NCI-H2171 (cell line): Measurements from ENCODE around the gene NFIC.
"Not testable (repeated sequence)": the region's sequence is repeated elsewhere in the genome, so short reads cannot be mapped to it uniquely, and the experiment has no call there.

Experiments used
- DNase-seq: peaks from one replicate; lab custom pipeline; 2025; lab: John Stamatoyannopoulos, UW

The NFIC gene

GRCh38 chr19:3336680-3337523, 29.5 kb upstream of the NFIC start:
- peak; percentile 86 for DNase-seq

- DNase-seq, result no peak
Measured at GRCh38 chr19:3338541-3339181, 27.7 kb upstream of the NFIC start.

- DNase-seq, result no peak
Measured at GRCh38 chr19:3340340-3340739, 26.0 kb upstream of the NFIC start.

GRCh38 chr19:3342246-3342645, 24.1 kb upstream of the NFIC start:
- DNase-seq, result no peak

- not testable (repeated sequence) for DNase-seq
Measured at GRCh38 chr19:3342962-3343361, 23.4 kb upstream of the NFIC start.

GRCh38 chr19:3343619-3344502, 22.5 kb upstream of the NFIC start:
- DNase-seq, result peak; percentile 41

- no peak for DNase-seq
Measured at GRCh38 chr19:3344608-3345598, 21.5 kb upstream of the NFIC start.

- no peak for DNase-seq
Measured at GRCh38 chr19:3345850-3346460, 20.4 kb upstream of the NFIC start.

GRCh38 chr19:3346677-3347353, 19.6 kb upstream of the NFIC start:
- no peak for DNase-seq

GRCh38 chr19:3348042-3348441, 18.3 kb upstream of the NFIC start:
- no peak for DNase-seq

- DNase-seq, result not testable (repeated sequence)
Measured at GRCh38 chr19:3348469-3348868, 17.9 kb upstream of the NFIC start.

GRCh38 chr19:3350014-3350663, 16.2 kb upstream of the NFIC start:
- no peak for DNase-seq

- DNase-seq, result no peak
Measured at GRCh38 chr19:3351702-3352447, 14.5 kb upstream of the NFIC start.

- no peak for DNase-seq
Measured at GRCh38 chr19:3353493-3353892, 12.9 kb upstream of the NFIC start.

- DNase-seq, result no peak
Measured at GRCh38 chr19:3356805-3357204, 9.6 kb upstream of the NFIC start.

- no peak for DNase-seq
Measured at GRCh38 chr19:3357271-3357991, 9.0 kb upstream of the NFIC start.

- no peak for DNase-seq
Measured at GRCh38 chr19:3357992-3358688, 8.2 kb upstream of the NFIC start.

GRCh38 chr19:3358689-3359014, 7.7 kb upstream of the NFIC start:
- DNase-seq, result no peak
